Measurements from ENCODE around the gene TMEM179B.

GRCh38 chr11:62771144-62772021 lies 15.8 kb upstream of the TMEM179B start, which contains the start of gene TAF6L:
- no peak for TF ChIP-seq CTCF (IDR thresholded peaks at IDR 0.05)
- peak; percentile 89 to 90 for TF ChIP-seq POLR2AphosphoS5 (IDR thresholded peaks at IDR 0.05; ENCODE audit: insufficient read depth in 1 of 2, low read depth in 1 of 2)
